Gastrocnemius medialis (tissue), 4 donors: ENCODE data around the gene VWA5B1.

Experiments
- CTCF ChIP-seq, 5 experiments: fragments of 450-650 bp in 3 of 5; fragments of 200-600 bp in 2 of 5; sonication (generic) in 2 of 5; IDR thresholded peaks in 4 of 5; conservative IDR thresholded peaks in 1 of 5; 1 replicate in 4 of 5; 2 replicates in 1 of 5; pipeline ENCODE4 v1.5.1; 2016 to 2019; ENCODE audit warnings: antibody characterized with exemption in 5 of 5, mild to moderate bottlenecking in 3 of 5, moderate library complexity in 3 of 5
- POLR2A ChIP-seq, 2 donors: fragments of 450-650 bp; IDR thresholded peaks; one replicate each; pipeline ENCODE4 v1.6.1; 2017; ENCODE audit warnings: antibody characterized with exemption in 2 of 2, mild to moderate bottlenecking in 2 of 2, moderate library complexity in 2 of 2

GRCh38 chr1:20368866-20369470, 78.3 kb downstream of the VWA5B1 start:
- no peak for TF ChIP-seq CTCF (IDR thresholded peaks at IDR 0.05 in 4 of 5, conservative IDR thresholded peaks at IDR 0.05 in 1 of 5)
- TF ChIP-seq POLR2A (IDR thresholded peaks at IDR 0.05): no peak
